A549 (cell line): ENCODE measurements around the gene MTARC1.

Source experiments
- CEBPB ChIP-seq, 2 experiments: fragments of >200 bp in 1 of 2; sonication (Bioruptor Twin) in 1 of 2; formaldehyde crosslinking in 1 of 2; IDR thresholded peaks; 2 replicates each; pipeline ENCODE4 v1.6.1; 2012 to 2016
- GATA3 ChIP-seq: IDR thresholded peaks from 2 replicates; pipeline ENCODE4 v1.6.1; 2012; ENCODE audit warnings: borderline replicate concordance
- HOXB5 ChIP-seq: fragments of 250-450 bp; sonication (Bioruptor Pico); IDR thresholded peaks from 2 replicates; pipeline ENCODE4 v1.5.0; 2020; ENCODE audit warnings: mild to moderate bottlenecking, moderate library complexity
- KDM5A ChIP-seq: fragments of 200-600 bp; sonication (generic); IDR thresholded peaks from 2 replicates; pipeline ENCODE4 v1.6.1; 2016; ENCODE audit warnings: antibody characterized with exemption, mild to moderate bottlenecking
- POLR2A ChIP-seq: IDR thresholded peaks from 2 replicates; pipeline ENCODE4 v1.6.1; 2012; ENCODE audit warnings: mild to moderate bottlenecking, low read length
- POLR2AphosphoS2 ChIP-seq: conservative IDR thresholded peaks from 2 replicates; pipeline ENCODE4 v1.6.1; 2012; ENCODE audit warnings: low read length, improper control_type of control experiment, inconsistent platforms
- RCOR1 ChIP-seq: fragments of 150-350 bp; IDR thresholded peaks from 2 replicates; pipeline ENCODE4 v1.6.1; 2014; ENCODE audit warnings: antibody characterized with exemption, low read length, low read depth
- TF ChIP-seq, protein P1 (sequence below): fragments of >200 bp; sonication (Bioruptor Twin); formaldehyde crosslinking; IDR thresholded peaks from 3 replicates; pipeline ENCODE4 v1.5.1; 2016
- TF ChIP-seq, protein P2 (sequence below): IDR thresholded peaks from 2 replicates; pipeline ENCODE4 v1.6.1; 2012
- TF ChIP-seq, protein P3 (sequence below): fragments of 450-650 bp; IDR thresholded peaks from 2 replicates; pipeline ENCODE4 v1.6.1; 2014; ENCODE audit warnings: antibody characterized with exemption

DNA sequence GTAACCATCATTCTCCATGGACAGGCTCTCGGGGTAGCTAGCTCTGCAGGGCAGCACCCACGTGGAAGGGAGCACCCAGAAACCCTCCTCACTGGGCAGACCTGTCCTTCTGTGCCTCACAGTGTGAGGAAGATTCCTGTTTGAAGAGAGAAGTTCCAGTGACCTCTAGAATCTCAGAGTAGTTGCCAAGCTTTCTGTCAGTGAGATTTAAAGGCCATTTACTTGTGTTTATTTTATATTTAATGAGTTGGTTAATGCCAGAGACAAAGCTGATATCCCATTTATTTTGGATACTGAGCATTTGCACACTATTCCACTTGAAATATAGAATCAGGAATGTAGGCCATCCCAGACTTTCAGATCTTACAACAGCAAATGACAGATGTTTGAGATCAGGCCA is 28.7 kb downstream of the MTARC1 start:
- no peak for TF ChIP-seq POLR2A
- TF ChIP-seq, protein P1, sequence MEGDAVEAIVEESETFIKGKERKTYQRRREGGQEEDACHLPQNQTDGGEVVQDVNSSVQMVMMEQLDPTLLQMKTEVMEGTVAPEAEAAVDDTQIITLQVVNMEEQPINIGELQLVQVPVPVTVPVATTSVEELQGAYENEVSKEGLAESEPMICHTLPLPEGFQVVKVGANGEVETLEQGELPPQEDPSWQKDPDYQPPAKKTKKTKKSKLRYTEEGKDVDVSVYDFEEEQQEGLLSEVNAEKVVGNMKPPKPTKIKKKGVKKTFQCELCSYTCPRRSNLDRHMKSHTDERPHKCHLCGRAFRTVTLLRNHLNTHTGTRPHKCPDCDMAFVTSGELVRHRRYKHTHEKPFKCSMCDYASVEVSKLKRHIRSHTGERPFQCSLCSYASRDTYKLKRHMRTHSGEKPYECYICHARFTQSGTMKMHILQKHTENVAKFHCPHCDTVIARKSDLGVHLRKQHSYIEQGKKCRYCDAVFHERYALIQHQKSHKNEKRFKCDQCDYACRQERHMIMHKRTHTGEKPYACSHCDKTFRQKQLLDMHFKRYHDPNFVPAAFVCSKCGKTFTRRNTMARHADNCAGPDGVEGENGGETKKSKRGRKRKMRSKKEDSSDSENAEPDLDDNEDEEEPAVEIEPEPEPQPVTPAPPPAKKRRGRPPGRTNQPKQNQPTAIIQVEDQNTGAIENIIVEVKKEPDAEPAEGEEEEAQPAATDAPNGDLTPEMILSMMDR = no peak
- no peak for TF ChIP-seq CEBPB (IDR thresholded peaks at IDR 0.05)
- no peak for TF ChIP-seq RCOR1
- TF ChIP-seq, protein P2, sequence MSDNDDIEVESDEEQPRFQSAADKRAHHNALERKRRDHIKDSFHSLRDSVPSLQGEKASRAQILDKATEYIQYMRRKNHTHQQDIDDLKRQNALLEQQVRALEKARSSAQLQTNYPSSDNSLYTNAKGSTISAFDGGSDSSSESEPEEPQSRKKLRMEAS = no peak
- TF ChIP-seq KDM5A = no peak
- no peak for TF ChIP-seq POLR2AphosphoS2
- TF ChIP-seq HOXB5 (CRISPR knock-in tag) = no peak
- TF ChIP-seq, protein P3, sequence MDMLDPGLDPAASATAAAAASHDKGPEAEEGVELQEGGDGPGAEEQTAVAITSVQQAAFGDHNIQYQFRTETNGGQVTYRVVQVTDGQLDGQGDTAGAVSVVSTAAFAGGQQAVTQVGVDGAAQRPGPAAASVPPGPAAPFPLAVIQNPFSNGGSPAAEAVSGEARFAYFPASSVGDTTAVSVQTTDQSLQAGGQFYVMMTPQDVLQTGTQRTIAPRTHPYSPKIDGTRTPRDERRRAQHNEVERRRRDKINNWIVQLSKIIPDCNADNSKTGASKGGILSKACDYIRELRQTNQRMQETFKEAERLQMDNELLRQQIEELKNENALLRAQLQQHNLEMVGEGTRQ = no peak
- no peak for TF ChIP-seq GATA3
